ENCODE results near the gene SOWAHB. TPM values are rescaled to one million over a fixed set of nuclear protein-coding genes. Genes with fewer than 3 reads are reported as not detected.

The SOWAHB gene
- total RNA-seq, 2 experiments from 2014 or later: not detected

DNA sequence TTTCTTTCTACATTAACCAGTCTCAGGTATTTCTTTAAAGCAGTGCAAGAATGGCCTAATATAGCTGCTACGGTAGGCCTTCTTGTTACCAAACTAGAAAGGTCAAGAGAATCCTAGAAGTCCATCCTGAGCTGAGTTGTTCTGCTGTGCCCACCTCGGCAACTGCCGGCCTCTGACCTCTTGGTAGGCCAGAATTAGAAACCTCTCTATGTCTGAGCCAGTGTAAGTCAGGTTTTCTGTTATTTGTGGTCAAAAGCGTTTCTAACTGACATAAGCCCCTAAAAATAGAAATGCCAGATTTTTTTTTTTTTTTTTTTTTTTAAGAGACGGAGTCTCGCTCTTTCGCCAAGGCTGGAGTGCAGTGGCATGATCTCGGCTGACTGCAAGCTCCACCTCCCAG, 43.1 kb downstream of the SOWAHB start:
- ChIA-PET POLR2A (interaction anchor here (0.7 kb wide), 1 partner anchor 644 kb away, joined by 4 read pairs; no protein-coding TSS in a partner anchor), CTCF (ENCODE audit: unreplicated experiment) (no interaction called here)
- TF ChIP-seq EZH2phosphoT487 (IDR thresholded peaks at IDR 0.05; ENCODE audit: borderline replicate concordance, low read depth, low read length): no peak
- Histone ChIP-seq H2AFZ (ENCODE audit: low read length) (no peak overlapping the region), H4K20me1 (ENCODE audit: insufficient read depth, low read length) (no peaks in the 10 kb centered on the region), H3K36me3 (ENCODE audit: insufficient read depth, low read length) (no peaks in the 10 kb centered on the region), H3K9me2 (ENCODE audit: insufficient read depth, low read length) (no peaks in the 10 kb centered on the region), H3K79me2 (ENCODE audit: insufficient read depth, low read depth, low read length) (no peaks in the 10 kb centered on the region), H3K4me1 (ENCODE audit: insufficient read depth, low read length, poor library complexity, severe bottlenecking) (no peaks in the 10 kb centered on the region), H3K27ac (ENCODE audit: low read depth, low read length, poor library complexity, severe bottlenecking) (no peak overlapping the region), H3K4me3 (ENCODE audit: low read depth, low read length, poor library complexity, severe bottlenecking) (no peak overlapping the region), H3K4me2 (ENCODE audit: low read length) (no peak overlapping the region), H3K9me3 (ENCODE audit: low read length) (no peaks in the 10 kb centered on the region)
- no peak for DNase-seq (ENCODE audit: low spot score)
- no TSS peak for BruUV-seq (replicated peaks)
- intact Hi-C loops (cut with micrococcal nuclease; ENCODE audit: unreplicated experiment): no loop called here

DNA sequence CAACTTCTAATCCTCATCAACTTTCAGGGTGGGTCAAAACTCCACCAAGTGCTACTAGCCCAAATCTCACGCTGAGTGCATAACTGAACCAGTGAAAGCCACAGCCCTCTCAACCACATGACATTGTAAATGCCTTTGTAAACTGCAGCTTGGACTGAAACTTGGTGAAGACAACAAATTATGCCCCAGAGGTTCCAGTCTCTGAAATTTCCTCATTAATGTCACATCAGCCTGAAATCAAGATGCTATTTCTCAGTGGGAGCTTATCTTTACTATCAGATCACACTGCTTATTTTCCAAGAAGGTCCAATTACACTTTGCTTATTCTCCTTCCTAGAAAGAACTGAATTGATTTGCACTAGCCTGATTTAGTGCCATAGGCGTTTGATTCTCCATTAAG, 46.6 kb downstream of the SOWAHB start:
- Histone ChIP-seq H3K9me3 (ENCODE audit: low read length) (no peaks in the 10 kb centered on the region), H4K20me1 (ENCODE audit: insufficient read depth, low read length) (no peaks in the 10 kb centered on the region), H3K9me2 (ENCODE audit: insufficient read depth, low read length) (no peaks in the 10 kb centered on the region), H3K4me3 (ENCODE audit: low read depth, low read length, poor library complexity, severe bottlenecking) (no peak overlapping the region), H3K79me2 (ENCODE audit: insufficient read depth, low read depth, low read length) (no peaks in the 10 kb centered on the region), H3K27ac (ENCODE audit: low read depth, low read length, poor library complexity, severe bottlenecking) (no peak overlapping the region), H3K4me2 (ENCODE audit: low read length) (no peak overlapping the region), H3K36me3 (ENCODE audit: insufficient read depth, low read length) (no peaks in the 10 kb centered on the region), H2AFZ (ENCODE audit: low read length) (no peak overlapping the region), H3K4me1 (ENCODE audit: insufficient read depth, low read length, poor library complexity, severe bottlenecking) (no peaks in the 10 kb centered on the region)
- DNase-seq (ENCODE audit: low spot score): no peak
- POLR2A ChIA-PET: no interaction called here
- no TSS peak for BruUV-seq (replicated peaks)
- no peak for TF ChIP-seq EZH2phosphoT487 (IDR thresholded peaks at IDR 0.05; ENCODE audit: borderline replicate concordance, low read depth, low read length)
- TF ChIP-seq, protein P1, sequence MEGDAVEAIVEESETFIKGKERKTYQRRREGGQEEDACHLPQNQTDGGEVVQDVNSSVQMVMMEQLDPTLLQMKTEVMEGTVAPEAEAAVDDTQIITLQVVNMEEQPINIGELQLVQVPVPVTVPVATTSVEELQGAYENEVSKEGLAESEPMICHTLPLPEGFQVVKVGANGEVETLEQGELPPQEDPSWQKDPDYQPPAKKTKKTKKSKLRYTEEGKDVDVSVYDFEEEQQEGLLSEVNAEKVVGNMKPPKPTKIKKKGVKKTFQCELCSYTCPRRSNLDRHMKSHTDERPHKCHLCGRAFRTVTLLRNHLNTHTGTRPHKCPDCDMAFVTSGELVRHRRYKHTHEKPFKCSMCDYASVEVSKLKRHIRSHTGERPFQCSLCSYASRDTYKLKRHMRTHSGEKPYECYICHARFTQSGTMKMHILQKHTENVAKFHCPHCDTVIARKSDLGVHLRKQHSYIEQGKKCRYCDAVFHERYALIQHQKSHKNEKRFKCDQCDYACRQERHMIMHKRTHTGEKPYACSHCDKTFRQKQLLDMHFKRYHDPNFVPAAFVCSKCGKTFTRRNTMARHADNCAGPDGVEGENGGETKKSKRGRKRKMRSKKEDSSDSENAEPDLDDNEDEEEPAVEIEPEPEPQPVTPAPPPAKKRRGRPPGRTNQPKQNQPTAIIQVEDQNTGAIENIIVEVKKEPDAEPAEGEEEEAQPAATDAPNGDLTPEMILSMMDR (conservative IDR thresholded peaks at IDR 0.05; ENCODE audit: low read length): no peak
- CTCF ChIA-PET (ENCODE audit: unreplicated experiment): no interaction called here
- intact Hi-C loops (cut with micrococcal nuclease; ENCODE audit: unreplicated experiment): no loop called here

DNA sequence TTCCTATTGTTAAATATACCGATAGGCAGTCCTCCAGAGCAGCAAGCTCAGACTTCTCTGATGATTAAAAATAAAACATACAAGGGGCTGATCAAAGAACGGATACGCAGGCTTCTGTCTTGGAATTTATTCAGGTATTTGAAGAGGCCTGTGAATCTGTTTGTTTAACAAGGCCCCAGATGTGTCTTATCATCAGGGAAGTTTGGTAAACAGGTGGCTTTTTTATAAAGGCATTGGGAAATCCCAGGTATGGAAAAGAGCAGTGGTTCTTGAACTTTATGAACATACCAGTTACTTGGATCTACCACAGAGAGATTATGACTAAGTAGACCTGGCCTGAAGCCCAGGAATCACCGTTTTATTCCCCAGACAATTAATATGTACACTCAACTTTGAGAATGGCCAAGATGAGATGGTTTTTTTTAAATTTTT, 47.9 kb downstream of the SOWAHB start:
- TF ChIP-seq, protein P1 (conservative IDR thresholded peaks at IDR 0.05; ENCODE audit: low read length): no peak
- no peak for TF ChIP-seq EZH2phosphoT487 (IDR thresholded peaks at IDR 0.05; ENCODE audit: borderline replicate concordance, low read depth, low read length)
- DNase-seq (ENCODE audit: low spot score): no peak
- H2AFZ ChIP-seq (ENCODE audit: low read length): no peak overlapping the region
- no peak overlapping the region for H3K27ac ChIP-seq (ENCODE audit: low read depth, low read length, poor library complexity, severe bottlenecking)
- CTCF ChIA-PET (ENCODE audit: unreplicated experiment): no interaction called here
- no peaks in the 10 kb centered on the region for H3K36me3 ChIP-seq (ENCODE audit: insufficient read depth, low read length)
- no peaks in the 10 kb centered on the region for H4K20me1 ChIP-seq (ENCODE audit: insufficient read depth, low read length)
- no peaks in the 10 kb centered on the region for H3K79me2 ChIP-seq (ENCODE audit: insufficient read depth, low read depth, low read length)
- no TSS peak for BruUV-seq (replicated peaks)
- H3K4me1 ChIP-seq (ENCODE audit: insufficient read depth, low read length, poor library complexity, severe bottlenecking): no peaks in the 10 kb centered on the region
- H3K4me2 ChIP-seq (ENCODE audit: low read length): no peak overlapping the region
- POLR2A ChIA-PET: interaction anchor here (0.8 kb wide), 1 partner anchor 83 kb away, joined by 3 read pairs; no protein-coding TSS in a partner anchor
- intact Hi-C loops (cut with micrococcal nuclease; ENCODE audit: unreplicated experiment): no loop called here
- no peaks in the 10 kb centered on the region for H3K9me2 ChIP-seq (ENCODE audit: insufficient read depth, low read length)
- H3K4me3 ChIP-seq (ENCODE audit: low read depth, low read length, poor library complexity, severe bottlenecking): no peak overlapping the region
- no peaks in the 10 kb centered on the region for H3K9me3 ChIP-seq (ENCODE audit: low read length)

Other genes with a start within 250 kb of the SOWAHB start
- gene SEPTIN11, start 51.6 kb upstream of the SOWAHB start, total RNA-seq (2014; rRNA removed; shearing (Covaris generic)): 16.5 and 23.5 TPM in 2 replicates
- gene SEPTIN11, start 51.6 kb upstream of the SOWAHB start, total RNA-seq (2022): 33.9 and 43.2 TPM in 2 replicates
- gene CCNI, start 177.8 kb upstream of the SOWAHB start, total RNA-seq (2014; rRNA removed; shearing (Covaris generic)): 105 and 116 TPM in 2 replicates
- 293 and 330 TPM in 2 replicates for gene CCNI, start 177.8 kb upstream of the SOWAHB start, total RNA-seq (2022)

All from OCI-LY7 (cell line).